Lower lobe of right lung (tissue), 2 donors: ENCODE data around the gene JADE2. TPM values are rescaled to one million over a fixed set of nuclear protein-coding genes. Genes with fewer than 3 reads are reported as not detected.

ENCODE experiments used
- ATAC-seq, 2 donors: fragments of 200-7000 bp; cut with Tn5 transposase; one replicate each; pipeline ENCODE4 v1.9.1; 2020 to 2022; ENCODE audit warnings: mild to moderate bottlenecking in 2 of 2, moderate library complexity in 2 of 2
- DNase-seq: peaks from one replicate; pipeline ENCODE4 v3.0.0-alpha.2; 2020
- H3K27ac ChIP-seq: fragments of 200-600 bp; one replicate; pipeline ENCODE4 v1.8.0; 2022
- H3K27me3 ChIP-seq: fragments of 200-600 bp; one replicate; pipeline ENCODE4 v1.8.0; 2022; ENCODE audit warnings: low read depth
- H3K36me3 ChIP-seq: fragments of 200-600 bp; one replicate; pipeline ENCODE4 v1.8.0; 2022; ENCODE audit warnings: mild to moderate bottlenecking
- H3K4me1 ChIP-seq: fragments of 200-600 bp; one replicate; pipeline ENCODE4 v1.8.0; 2022
- H3K4me3 ChIP-seq: fragments of 200-600 bp; one replicate; pipeline ENCODE4 v1.8.0; 2022; ENCODE audit warnings: mild to moderate bottlenecking
- H3K9me3 ChIP-seq: fragments of 200-600 bp; one replicate; pipeline ENCODE4 v1.8.0; 2022
- CTCF ChIP-seq: fragments of 200-600 bp; IDR thresholded peaks from one replicate; pipeline ENCODE4 v1.8.0; 2022; ENCODE audit warnings: antibody characterized with exemption, mild to moderate bottlenecking
- intact Hi-C: fragments of 100-400 bp; cut with DNase I; formaldehyde crosslinking; loops from one replicate; pipeline ENCODE4 v1.11.0; 2022
- total RNA-seq: library from RNA; stranded (reverse); fragmentation: NEBNext Ultra II Directional; extraction: Animal tissue kit (Norgen Biotek cat#: 25700); gene quantifications from one replicate; pipeline ENCODE4 v1.2.1, GENCODE V29; 2021
- donor health status: DM: no; HTN: yes; CAD: no; lungs with severe emphysema.

Gene JADE2
- total RNA-seq, 1 donor from 2014 or later: 79.4 TPM

- DNase-seq (no peak), ATAC-seq (no peak)
- H3K9me3 ChIP-seq: no peaks in the 10 kb centered on the region
- no peak for TF ChIP-seq CTCF
- H3K4me3 ChIP-seq: no peak overlapping the region
- H3K27ac ChIP-seq: no peak overlapping the region
- intact Hi-C loops: no loop called here
- H3K4me1 ChIP-seq: peaks cover 38% of the 10 kb centered on the region
- no peaks in the 10 kb centered on the region for H3K27me3 ChIP-seq
- peaks cover 66% of the 10 kb centered on the region for H3K36me3 ChIP-seq
These were observed 11.8 kb downstream of the JADE2 start for GRCh38 chr5:134537297-134537696.

GRCh38 chr5:134538296-134538695 is 12.8 kb downstream of the JADE2 start:
- Histone ChIP-seq H3K9me3 (no peaks in the 10 kb centered on the region), H3K27me3 (no peaks in the 10 kb centered on the region), H3K4me3 (no peak overlapping the region), H3K36me3 (peaks cover 72% of the 10 kb centered on the region), H3K4me1 (peaks cover 29% of the 10 kb centered on the region), H3K27ac (no peak overlapping the region)
- intact Hi-C loops: no loop called here
- DNase-seq: no peak
- no peak for ATAC-seq
- no peak for TF ChIP-seq CTCF

GRCh38 chr5:134539732-134540131 is 14.3 kb downstream of the JADE2 start:
- DNase-seq (no peak), ATAC-seq (no peak)
- peaks cover 87% of the 10 kb centered on the region for H3K36me3 ChIP-seq

GRCh38 chr5:134540747-134541733 is 15.6 kb downstream of the JADE2 start:
- Histone ChIP-seq H3K27ac (no peak overlapping the region), H3K36me3 (peaks cover 96% of the 10 kb centered on the region), H3K27me3 (no peaks in the 10 kb centered on the region), H3K9me3 (no peaks in the 10 kb centered on the region), H3K4me1 (peaks cover 41% of the 10 kb centered on the region), H3K4me3 (no peak overlapping the region)
- no peak for TF ChIP-seq CTCF
- DNase-seq (no peak), ATAC-seq (peak; percentile 64 to 67)
- intact Hi-C loops: no loop called here

More at GRCh38 chr5:134539732-134540131, 14.3 kb downstream of the JADE2 start:
- no peaks in the 10 kb centered on the region for H3K27me3 ChIP-seq
- H3K4me1 ChIP-seq: peaks cover 29% of the 10 kb centered on the region
- intact Hi-C loops: no loop called here
- no peaks in the 10 kb centered on the region for H3K9me3 ChIP-seq
- H3K27ac ChIP-seq: no peak overlapping the region
- no peak for TF ChIP-seq CTCF
- no peak overlapping the region for H3K4me3 ChIP-seq

- Histone ChIP-seq H3K4me1 (peaks cover 46% of the 10 kb centered on the region), H3K9me3 (no peaks in the 10 kb centered on the region), H3K36me3 (peaks cover 96% of the 10 kb centered on the region), H3K4me3 (no peak overlapping the region), H3K27me3 (no peaks in the 10 kb centered on the region), H3K27ac (no peak overlapping the region)
- intact Hi-C loops: no loop called here
- peak; percentile 72 to 85 for ATAC-seq
- no peak for TF ChIP-seq CTCF
- peak; percentile 66 for DNase-seq
These were observed 16.4 kb downstream of the JADE2 start for GRCh38 chr5:134541736-134542376.
